AG09309 (cell line): ENCODE results near the gene PFDN1.

Experiments
- DNase-seq: peaks from one replicate; pipeline ENCODE4 v3.0.0-alpha.2; 2010; ENCODE audit warnings: low read depth
- H3K4me3 ChIP-seq: 2 replicates; pipeline ENCODE4 v1.5.1; 2011; ENCODE audit warnings: mild to moderate bottlenecking, low read depth, low read length, moderate library complexity; ENCODE audit not compliant: control insufficient read depth
- TF ChIP-seq, protein P1 (sequence below): IDR thresholded peaks from 2 replicates; pipeline ENCODE4 v1.5.1; 2011; ENCODE audit warnings: mild to moderate bottlenecking, low read depth, low read length, inconsistent platforms; ENCODE audit not compliant: insufficient read depth, control insufficient read depth; ENCODE audit errors: missing control alignments

PFDN1 gene

DNA sequence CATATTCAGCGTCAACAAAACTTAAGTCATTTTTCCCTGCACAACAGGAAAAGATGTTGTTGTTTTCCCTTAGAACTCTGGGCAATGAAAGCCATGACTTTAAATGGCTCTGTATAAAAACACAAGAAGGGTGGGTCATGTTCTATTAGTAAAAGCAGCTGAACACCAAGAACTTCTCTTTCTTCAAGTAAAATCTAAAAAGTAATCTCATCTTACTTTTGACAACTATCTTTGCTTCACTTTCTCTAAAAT lies 9.1 kb downstream of the PFDN1 start:
- TF ChIP-seq, protein P1, sequence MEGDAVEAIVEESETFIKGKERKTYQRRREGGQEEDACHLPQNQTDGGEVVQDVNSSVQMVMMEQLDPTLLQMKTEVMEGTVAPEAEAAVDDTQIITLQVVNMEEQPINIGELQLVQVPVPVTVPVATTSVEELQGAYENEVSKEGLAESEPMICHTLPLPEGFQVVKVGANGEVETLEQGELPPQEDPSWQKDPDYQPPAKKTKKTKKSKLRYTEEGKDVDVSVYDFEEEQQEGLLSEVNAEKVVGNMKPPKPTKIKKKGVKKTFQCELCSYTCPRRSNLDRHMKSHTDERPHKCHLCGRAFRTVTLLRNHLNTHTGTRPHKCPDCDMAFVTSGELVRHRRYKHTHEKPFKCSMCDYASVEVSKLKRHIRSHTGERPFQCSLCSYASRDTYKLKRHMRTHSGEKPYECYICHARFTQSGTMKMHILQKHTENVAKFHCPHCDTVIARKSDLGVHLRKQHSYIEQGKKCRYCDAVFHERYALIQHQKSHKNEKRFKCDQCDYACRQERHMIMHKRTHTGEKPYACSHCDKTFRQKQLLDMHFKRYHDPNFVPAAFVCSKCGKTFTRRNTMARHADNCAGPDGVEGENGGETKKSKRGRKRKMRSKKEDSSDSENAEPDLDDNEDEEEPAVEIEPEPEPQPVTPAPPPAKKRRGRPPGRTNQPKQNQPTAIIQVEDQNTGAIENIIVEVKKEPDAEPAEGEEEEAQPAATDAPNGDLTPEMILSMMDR, result no peak
- H3K4me3 ChIP-seq, result no peak overlapping the region
- DNase-seq, result no peak

DNA sequence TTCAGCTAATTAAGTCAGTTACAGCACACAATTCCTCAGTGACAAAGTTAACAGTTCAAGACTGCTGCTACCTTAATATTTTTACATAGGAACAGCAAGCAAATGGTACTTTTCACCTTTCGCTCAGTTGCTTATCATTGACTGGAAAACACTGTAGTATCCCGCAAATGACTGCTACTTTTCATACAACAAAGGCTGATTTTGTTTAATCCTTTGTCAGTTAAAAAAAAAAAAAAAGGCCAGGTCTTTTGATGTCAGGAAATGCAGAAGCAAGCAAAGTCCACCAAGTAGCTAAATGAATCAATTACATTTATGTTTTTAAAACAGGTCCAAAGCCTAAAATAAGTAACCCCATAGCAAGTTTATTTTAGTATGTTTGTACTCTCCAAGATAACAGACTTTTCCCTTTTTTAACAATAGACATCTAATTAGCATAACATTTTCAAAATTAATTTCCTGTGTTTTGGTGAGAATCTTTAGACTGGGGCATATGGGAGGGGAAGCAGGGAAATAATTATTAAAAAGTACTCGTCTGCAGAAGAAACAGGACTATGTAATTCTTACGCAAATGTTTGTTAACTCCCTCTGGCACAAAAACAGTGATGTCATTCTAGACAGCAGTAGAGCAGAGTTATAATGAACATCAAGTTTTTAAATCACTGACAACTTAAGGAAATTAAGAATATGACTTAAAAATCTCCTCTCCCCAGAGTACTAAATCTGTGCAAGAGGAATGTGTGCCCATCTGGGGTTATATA lies 9.6 kb downstream of the PFDN1 start:
- no peak overlapping the region for H3K4me3 ChIP-seq
- TF ChIP-seq, protein P1, result no peak
- no peak for DNase-seq

DNA sequence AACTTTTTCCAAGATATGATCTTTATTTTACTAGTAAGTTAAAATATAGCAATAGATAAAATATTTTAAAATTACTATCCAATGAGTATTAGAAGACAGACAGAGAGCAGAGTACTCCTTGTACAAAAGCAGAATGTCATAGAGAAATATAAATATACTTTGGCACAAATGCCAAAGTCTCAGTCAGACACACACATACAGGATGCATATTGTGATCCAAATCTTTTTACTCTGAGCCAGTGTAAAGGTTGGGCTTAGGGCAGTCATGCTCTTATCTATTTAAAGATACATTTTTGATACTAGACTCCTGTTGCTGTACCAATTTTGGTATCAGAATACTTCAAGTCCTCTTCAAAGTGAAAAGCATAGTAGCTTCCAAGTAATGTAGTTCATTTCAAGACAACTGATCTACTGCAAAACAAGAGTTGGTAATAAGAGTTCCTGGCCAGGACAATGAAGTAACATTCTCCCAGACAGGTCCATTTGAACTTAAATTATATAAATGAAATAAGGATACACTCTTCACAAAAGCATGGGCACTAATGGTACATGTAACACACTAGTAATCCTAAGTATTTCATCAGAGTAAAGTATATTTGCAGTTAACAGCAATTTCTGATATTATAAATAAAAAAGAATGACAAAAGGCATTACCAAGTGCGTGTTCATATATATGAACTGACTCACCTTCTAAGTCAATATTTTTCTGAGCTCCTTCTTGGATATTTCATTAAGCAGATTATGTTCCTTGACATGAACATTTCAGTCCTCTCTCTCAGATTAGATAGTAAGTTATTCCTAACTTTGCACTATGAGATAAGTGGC lies 10.5 kb downstream of the PFDN1 start:
- no peak overlapping the region for H3K4me3 ChIP-seq
- DNase-seq, result no peak
- TF ChIP-seq, protein P1, result no peak

DNA sequence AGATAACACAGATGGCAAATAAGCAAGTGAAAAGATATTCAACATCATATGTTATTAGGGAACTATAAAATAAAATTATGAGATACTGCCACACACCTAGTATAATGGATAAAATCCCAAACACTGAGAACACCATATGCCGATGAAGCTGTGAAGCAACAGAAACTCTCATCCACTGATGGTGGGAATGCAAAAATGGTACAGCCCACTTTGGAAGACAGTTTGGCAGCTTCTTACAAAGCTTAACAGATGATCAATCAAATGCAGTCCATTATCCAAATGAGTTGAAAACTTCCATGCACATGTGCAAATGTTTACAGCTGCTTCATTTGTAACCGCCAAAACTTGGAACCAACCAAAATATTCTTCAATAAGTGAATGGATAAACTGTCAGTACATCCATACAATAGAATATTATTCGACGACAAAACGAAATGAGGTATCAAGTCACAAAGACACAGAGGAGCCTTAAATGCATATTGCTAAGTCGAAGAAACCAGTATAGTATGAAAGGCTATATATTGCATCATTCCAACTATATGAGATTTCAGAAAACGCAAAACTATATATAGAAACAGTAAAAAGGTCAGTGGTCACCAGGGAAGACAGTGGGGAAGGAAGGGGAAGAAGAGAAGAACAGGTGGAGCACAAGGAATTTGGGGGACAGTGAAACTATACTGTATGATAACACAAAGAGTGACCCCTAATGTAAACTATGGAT lies 14.9 kb downstream of the PFDN1 start:
- TF ChIP-seq, protein P1, result no peak
- no peak overlapping the region for H3K4me3 ChIP-seq
- DNase-seq, result no peak

DNA sequence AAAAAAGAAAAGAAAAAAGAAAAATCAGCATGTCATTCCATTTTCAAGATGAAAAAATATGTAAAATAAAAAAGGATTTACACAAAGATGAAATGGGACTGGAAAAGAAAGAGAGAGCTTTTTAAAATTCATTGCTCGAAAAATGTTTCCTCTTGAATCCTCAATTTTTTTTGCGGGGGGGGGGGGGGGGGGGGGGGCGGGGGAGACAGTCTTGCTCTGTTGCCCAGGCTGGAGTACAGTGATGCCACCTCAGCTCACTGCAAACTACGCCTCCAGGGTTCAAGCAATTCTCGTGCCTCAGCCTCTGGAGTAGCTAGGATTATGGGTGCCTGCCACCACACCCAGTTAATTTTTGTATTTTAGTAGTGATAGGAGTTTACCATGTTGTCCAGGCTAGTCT lies 16.5 kb downstream of the PFDN1 start:
- H3K4me3 ChIP-seq, result no peak overlapping the region
- TF ChIP-seq, protein P1, result no peak
- DNase-seq, result no peak

DNA sequence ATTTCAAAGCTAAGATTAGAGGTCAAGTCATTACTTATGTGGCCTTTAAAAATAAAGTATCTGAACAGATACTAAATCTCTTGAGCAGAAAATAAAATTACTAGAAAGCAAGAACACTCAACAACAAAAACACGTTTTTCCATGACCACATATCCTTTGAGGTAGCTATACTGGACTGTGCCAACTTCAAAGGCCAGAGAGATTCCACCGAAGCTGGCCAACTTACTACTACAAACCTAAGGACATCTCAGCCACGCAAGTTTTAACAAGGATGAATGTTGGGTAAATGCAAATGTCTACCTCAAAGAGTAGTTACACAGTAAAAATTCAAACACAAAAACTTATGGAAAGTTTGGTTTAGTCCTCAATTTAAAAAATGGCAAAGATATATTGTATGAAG lies 18.9 kb downstream of the PFDN1 start:
- TF ChIP-seq, protein P1, result no peak
- no peak for DNase-seq
- H3K4me3 ChIP-seq, result no peak overlapping the region
